Hepatocyte (in vitro differentiated cells): ENCODE results near the gene ADAMTS2. TPM values are rescaled to one million over a fixed set of nuclear protein-coding genes. Genes with fewer than 3 reads are reported as not detected.

Source experiments
- DNase-seq: peaks from one replicate; pipeline ENCODE4 v3.0.0-alpha.2; 2016; ENCODE audit warnings: low spot score
- H2AFZ ChIP-seq: fragments of 200-600 bp; sonication (generic); 2 replicates; pipeline ENCODE4 v1.6.0; 2016; ENCODE audit warnings: antibody characterized with exemption, mild to moderate bottlenecking
- H3K27ac ChIP-seq: fragments of 200-600 bp; sonication (generic); 2 replicates; pipeline ENCODE4 v1.5.1; 2016; ENCODE audit warnings: mild to moderate bottlenecking
- H3K27me3 ChIP-seq: fragments of 200-600 bp; sonication (generic); 2 replicates; pipeline ENCODE4 v1.6.1; 2016
- H3K36me3 ChIP-seq: fragments of 200-600 bp; sonication (generic); replicated peaks from 2 replicates; pipeline ENCODE4 v1.5.1; 2016; ENCODE audit warnings: low read depth; ENCODE audit not compliant: insufficient read depth
- H3K4me1 ChIP-seq: fragments of 200-600 bp; sonication (generic); 2 replicates; pipeline ENCODE4 v1.5.1; 2016; ENCODE audit warnings: mild to moderate bottlenecking, moderate library complexity; ENCODE audit not compliant: insufficient read depth
- H3K4me2 ChIP-seq: fragments of 200-600 bp; sonication (generic); 2 replicates; pipeline ENCODE4 v1.6.0; 2016
- H3K4me3 ChIP-seq: fragments of 200-600 bp; sonication (generic); 2 replicates; pipeline ENCODE4 v1.5.1; 2016; ENCODE audit warnings: mild to moderate bottlenecking
- H3K79me2 ChIP-seq: fragments of 200-600 bp; sonication (generic); 2 replicates; pipeline ENCODE4 v1.6.0; 2017; ENCODE audit warnings: mild to moderate bottlenecking
- H3K9me2 ChIP-seq: fragments of 200-600 bp; sonication (generic); replicated peaks from 2 replicates; pipeline ENCODE4 v1.6.0; 2017; ENCODE audit warnings: mild to moderate bottlenecking; ENCODE audit not compliant: insufficient read depth
- H3K9me3 ChIP-seq: fragments of 200-600 bp; sonication (generic); 2 replicates; pipeline ENCODE4 v1.5.1; 2016; ENCODE audit warnings: low read depth, mild to moderate bottlenecking
- H4K20me1 ChIP-seq: fragments of 200-600 bp; sonication (generic); 2 replicates; pipeline ENCODE4 v1.6.0; 2016; ENCODE audit warnings: mild to moderate bottlenecking; ENCODE audit not compliant: insufficient read depth, poor library complexity, severe bottlenecking
- CTCF ChIP-seq: fragments of 200-600 bp; sonication (generic); IDR thresholded peaks from 2 replicates; pipeline ENCODE4 v1.5.1; 2016; ENCODE audit warnings: antibody characterized with exemption, mild to moderate bottlenecking; ENCODE audit not compliant: poor library complexity
- EZH2 ChIP-seq: fragments of 200-600 bp; sonication (generic); IDR thresholded peaks from 2 replicates; pipeline ENCODE4 v1.6.1; 2016; ENCODE audit warnings: antibody characterized with exemption, mild to moderate bottlenecking, borderline replicate concordance
- EZH2phosphoT487 ChIP-seq: fragments of 200-600 bp; sonication (generic); IDR thresholded peaks from one replicate; pipeline ENCODE4 v1.6.1; 2018; ENCODE audit warnings: antibody characterized with exemption, mild to moderate bottlenecking, low read depth, moderate library complexity; ENCODE audit not compliant: unreplicated experiment, severe bottlenecking
- WGBS: methylation state at CpG from one replicate; pipeline ENCODE4 v1.1.6; 2016; ENCODE audit warnings: low lambda C conversion rate; ENCODE audit errors: missing lambda C conversion rate; 5-methylcytosine and 5-hydroxymethylcytosine counted together
- polyA plus RNA-seq: library from polyadenylated mRNA; unstranded; fragments of >200 nt; fragmentation: Nextera tagmentation; extraction: Ambion mirVana; gene quantifications from 2 replicates; pipeline ENCODE4 v1.2.1, GENCODE V29; 2016
- total RNA-seq: library from RNA; depleted of rRNA; stranded (reverse); fragments of >200 nt; gene quantifications from 2 replicates; pipeline ENCODE4 v1.2.3, GENCODE V29; 2014

The ADAMTS2 gene
- total and polyA plus RNA-seq, 2 experiments from 2014 or later, result 55.4 to 78.8 TPM

- Histone ChIP-seq H3K9me2 (no peaks in the 10 kb centered on the region), H2AFZ (no peak overlapping the region), H3K27me3 (no peaks in the 10 kb centered on the region), H3K4me2 (no peak overlapping the region), H3K9me3 (no peaks in the 10 kb centered on the region), H4K20me1 (peaks cover 2% of the 10 kb centered on the region), H3K4me1 (no peaks in the 10 kb centered on the region), H3K79me2 (no peaks in the 10 kb centered on the region), H3K27ac (no peak overlapping the region), H3K4me3 (no peak overlapping the region), H3K36me3 (no peaks in the 10 kb centered on the region)
- 84% methylated on average over 11 of the region's 12 CpGs for WGBS
- no peak for TF ChIP-seq CTCF
- no peak for TF ChIP-seq EZH2phosphoT487
- TF ChIP-seq EZH2, result no peak
- DNase-seq, result no peak
These were observed 111.2 kb downstream of the ADAMTS2 start for GRCh38 chr5:179233909-179234562.

- Histone ChIP-seq H3K79me2 (no peaks in the 10 kb centered on the region), H3K9me3 (no peaks in the 10 kb centered on the region), H3K36me3 (no peaks in the 10 kb centered on the region), H3K4me3 (no peak overlapping the region), H4K20me1 (peaks cover 2% of the 10 kb centered on the region), H3K9me2 (no peaks in the 10 kb centered on the region), H3K27me3 (no peaks in the 10 kb centered on the region), H3K4me2 (no peak overlapping the region), H3K4me1 (peaks cover 7% of the 10 kb centered on the region), H3K27ac (no peak overlapping the region), H2AFZ (no peak overlapping the region)
- WGBS, result 82% methylated on average over 17 of the region's 17 CpGs
- TF ChIP-seq CTCF (no peak), EZH2phosphoT487 (no peak), EZH2 (no peak)
- DNase-seq, result no peak
These were observed 113.0 kb downstream of the ADAMTS2 start for GRCh38 chr5:179232091-179232735.

DNA sequence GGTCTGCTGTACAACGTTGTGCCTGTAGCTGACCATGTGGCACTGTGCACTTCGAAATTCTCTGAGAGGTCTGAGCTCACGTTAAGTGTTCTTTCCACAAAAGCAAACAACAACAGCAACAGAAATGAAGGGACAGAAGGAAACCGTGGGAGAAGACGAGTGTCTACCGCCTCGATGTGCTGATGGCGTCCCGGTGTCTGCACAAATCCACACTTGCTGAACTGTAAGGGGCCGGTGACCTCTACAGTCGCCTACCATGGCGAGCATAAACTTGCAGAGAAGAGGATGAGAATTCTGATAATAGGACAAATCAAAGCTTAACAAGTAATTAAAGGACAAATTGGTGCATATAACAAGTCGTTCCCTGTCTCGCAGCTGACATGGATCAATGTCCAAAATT, 114.0 kb downstream of the ADAMTS2 start:
- Histone ChIP-seq H3K4me3 (no peak overlapping the region), H3K9me2 (no peaks in the 10 kb centered on the region), H2AFZ (no peak overlapping the region), H3K4me2 (no peak overlapping the region), H3K27me3 (no peaks in the 10 kb centered on the region), H4K20me1 (peaks cover 2% of the 10 kb centered on the region), H3K79me2 (no peaks in the 10 kb centered on the region), H3K36me3 (no peaks in the 10 kb centered on the region), H3K27ac (no peak overlapping the region), H3K9me3 (no peaks in the 10 kb centered on the region), H3K4me1 (peaks cover 8% of the 10 kb centered on the region)
- DNase-seq, result no peak
- TF ChIP-seq EZH2phosphoT487, result no peak
- TF ChIP-seq EZH2, result no peak
- TF ChIP-seq CTCF, result no peak
- 92% methylated on average over 14 of the region's 14 CpGs for whole genome bisulfite sequencing
